ENCODE measurements around the gene UCK1. TPM values are rescaled to one million over a fixed set of nuclear protein-coding genes. Genes with fewer than 3 reads are reported as not detected.

The UCK1 gene
- total and polyA plus RNA-seq, 2 of the 8 experiments (the other 6 are each of a cell fraction or from before 2014, with no cell fraction given), result 35.1 to 42.0 TPM

GRCh38 chr9:131566158-131566557 lies 35.1 kb upstream of the UCK1 start (continued):
- TF ChIP-seq KDM4A (IDR thresholded peaks at IDR 0.05; ENCODE audit: low read depth, low read length, severe bottlenecking) (no peak), USF2 (IDR thresholded peaks at IDR 0.05; ENCODE audit: low read length) (no peak), SP1 (IDR thresholded peaks at IDR 0.05; ENCODE audit: low read depth, low read length) (no peak), FOSL1 (IDR thresholded peaks at IDR 0.05; ENCODE audit: insufficient read depth, low read depth, low read length) (no peak), ATF3 (IDR thresholded peaks at IDR 0.05; ENCODE audit: insufficient read depth, low read depth, low read length) (no peak)

Data from H1 (cell line).